HG03060 (cell line): Measurements from ENCODE around the gene SDR42E1.

Source experiments
- ATAC-seq: cut with Tn5 transposase; IDR thresholded peaks from one replicate; pipeline ENCODE4 v1.9.1; 2021; ENCODE audit warnings: low read depth, moderate number of reproducible peaks; ENCODE audit not compliant: unreplicated experiment

SDR42E1 gene

GRCh38 chr16:81945665-81946064, 65.6 kb downstream of the SDR42E1 start:
- ATAC-seq, result no peak

GRCh38 chr16:81942007-81942601, 69.2 kb downstream of the SDR42E1 start:
- no peak for ATAC-seq

GRCh38 chr16:81940781-81941560, 70.3 kb downstream of the SDR42E1 start:
- ATAC-seq, result no peak

- no peak for ATAC-seq
Observed at GRCh38 chr16:81939164-81940056, 71.9 kb downstream of the SDR42E1 start.
